SK-N-MC (cell line): ENCODE measurements around the gene PLXNA2.

Source experiments
- DNase-seq: peaks from one replicate; pipeline ENCODE4 v3.0.0-alpha.2; 2011; ENCODE audit warnings: low read depth, low spot score
- H3K27ac ChIP-seq: fragments of 200-600 bp; sonication (generic); 2 replicates; pipeline ENCODE4 v1.5.1; 2016; ENCODE audit warnings: mixed run types
- H3K36me3 ChIP-seq: fragments of 200-600 bp; sonication (generic); 2 replicates; pipeline ENCODE4 v1.6.1; 2017; ENCODE audit warnings: antibody characterized with exemption, low read length, mixed read lengths; ENCODE audit not compliant: insufficient read depth
- H3K4me3 ChIP-seq: fragments of 200-600 bp; sonication (generic); 2 replicates; pipeline ENCODE4 v1.5.1; 2016
- H3K9ac ChIP-seq: fragments of 200-600 bp; sonication (generic); 2 replicates; pipeline ENCODE4 v1.8.0; 2017; ENCODE audit warnings: mixed run types, mixed read lengths; ENCODE audit not compliant: insufficient read length
- H3K9me3 ChIP-seq: fragments of 200-600 bp; sonication (generic); 2 replicates; pipeline ENCODE4 v1.6.1; 2017; ENCODE audit warnings: low read depth, mild to moderate bottlenecking, antibody characterized with exemption, low read length, moderate library complexity, mixed read lengths
- EZH2 ChIP-seq: fragments of 200-600 bp; sonication (generic); IDR thresholded peaks from one replicate; pipeline ENCODE4 v1.6.1; 2017; ENCODE audit warnings: antibody characterized with exemption
- FOXP2 ChIP-seq: optimal IDR thresholded peaks from 2 replicates; pipeline ENCODE3; 2011; ENCODE audit warnings: mild to moderate bottlenecking, moderate library complexity; ENCODE audit not compliant: insufficient read depth; ENCODE audit errors: extremely low read length, control extremely low read depth
- POLR2AphosphoS5 ChIP-seq: IDR thresholded peaks from 2 replicates; pipeline ENCODE4 v1.6.1; 2012; ENCODE audit warnings: mild to moderate bottlenecking, low read depth, low read length, borderline replicate concordance

The PLXNA2 gene

DNA sequence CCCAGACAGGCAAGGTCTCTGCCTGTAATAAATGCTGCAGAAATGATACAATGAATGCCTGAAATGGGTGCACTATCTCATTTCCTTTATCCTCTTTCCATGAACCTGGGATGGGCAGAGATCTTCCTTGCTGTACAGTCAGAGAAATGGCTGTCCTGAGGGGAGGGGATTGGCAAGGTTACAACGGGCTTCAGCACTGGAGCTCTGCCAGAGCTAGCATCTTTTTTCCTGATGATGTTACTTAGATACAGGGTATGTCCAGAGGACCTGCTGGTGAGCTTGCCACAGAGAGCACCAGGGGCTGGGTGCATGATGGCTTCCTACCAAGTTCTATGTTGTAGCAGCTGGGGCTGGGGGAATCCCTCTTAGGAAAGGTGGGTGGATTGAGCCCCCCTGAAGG is 115.1 kb downstream of the PLXNA2 start:
- Histone ChIP-seq H3K4me3 (no peak overlapping the region), H3K27ac (no peak overlapping the region), H3K36me3 (no peaks in the 10 kb centered on the region), H3K9ac (no peak overlapping the region), H3K9me3 (no peaks in the 10 kb centered on the region)
- no peak for TF ChIP-seq POLR2AphosphoS5
- no peak for TF ChIP-seq FOXP2
- no peak for TF ChIP-seq EZH2
- DNase-seq: no peak

DNA sequence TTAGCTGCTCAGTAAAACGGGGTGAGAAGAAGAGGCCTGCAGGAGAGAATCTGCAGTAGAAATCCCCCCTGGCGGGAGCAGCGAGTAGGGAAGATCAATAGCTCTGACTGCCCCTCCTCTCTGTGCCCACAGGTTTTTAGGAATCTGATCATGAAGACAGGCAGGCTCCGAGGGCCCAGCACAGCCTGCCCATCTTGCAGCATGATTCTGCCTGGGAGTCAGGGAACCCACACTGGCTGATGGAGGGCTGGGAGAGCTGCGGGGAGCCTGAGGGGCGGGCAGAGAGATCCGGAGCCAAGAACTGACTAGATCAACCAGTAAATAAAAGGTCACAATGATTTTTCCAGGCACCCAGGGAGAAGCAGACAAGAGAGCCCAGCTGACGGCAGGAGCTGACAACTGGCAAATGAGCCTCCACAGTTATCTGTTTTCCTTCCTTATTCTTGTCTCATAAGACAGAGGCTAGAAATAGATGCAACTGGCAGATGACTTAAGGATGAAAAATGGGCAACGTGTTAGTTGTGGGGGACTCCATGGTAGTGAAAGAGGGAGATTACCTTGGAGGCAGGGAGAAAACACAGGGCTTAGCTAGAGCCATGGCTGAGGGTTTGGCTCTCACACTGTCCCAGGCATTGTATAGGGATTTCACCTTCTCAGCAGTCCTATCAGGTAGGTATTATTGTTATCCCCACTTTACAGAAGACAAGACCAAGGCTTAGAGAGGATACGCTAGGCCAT is 116.2 kb downstream of the PLXNA2 start:
- Histone ChIP-seq H3K36me3 (no peaks in the 10 kb centered on the region), H3K9me3 (no peaks in the 10 kb centered on the region), H3K4me3 (no peak overlapping the region), H3K9ac (no peak overlapping the region), H3K27ac (no peak overlapping the region)
- DNase-seq: no peak
- no peak for TF ChIP-seq POLR2AphosphoS5
- no peak for TF ChIP-seq EZH2
- no peak for TF ChIP-seq FOXP2

DNA sequence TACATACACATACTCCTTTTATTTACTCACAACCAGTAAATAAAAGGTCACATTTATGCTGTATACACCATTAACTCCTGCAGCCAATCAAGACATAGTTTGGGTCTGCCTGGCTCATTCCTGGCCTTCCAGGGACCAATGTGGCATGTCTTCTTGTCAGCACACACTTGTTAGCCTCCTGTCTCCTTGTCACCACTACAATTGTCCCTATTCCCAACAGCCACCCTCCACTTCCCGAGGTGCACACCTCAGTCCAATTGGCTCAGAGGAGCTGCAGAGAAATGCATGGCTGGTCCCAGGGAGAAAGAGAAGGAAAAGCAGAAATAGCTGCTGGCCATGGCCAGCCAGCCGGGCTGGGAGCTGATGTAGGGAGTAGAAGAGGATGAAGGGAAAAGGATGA is 116.9 kb downstream of the PLXNA2 start:
- no peak for TF ChIP-seq POLR2AphosphoS5
- TF ChIP-seq FOXP2: no peak
- TF ChIP-seq EZH2: no peak
- Histone ChIP-seq H3K36me3 (no peaks in the 10 kb centered on the region), H3K4me3 (no peak overlapping the region), H3K27ac (no peak overlapping the region), H3K9ac (no peak overlapping the region), H3K9me3 (no peaks in the 10 kb centered on the region)
- DNase-seq: no peak

DNA sequence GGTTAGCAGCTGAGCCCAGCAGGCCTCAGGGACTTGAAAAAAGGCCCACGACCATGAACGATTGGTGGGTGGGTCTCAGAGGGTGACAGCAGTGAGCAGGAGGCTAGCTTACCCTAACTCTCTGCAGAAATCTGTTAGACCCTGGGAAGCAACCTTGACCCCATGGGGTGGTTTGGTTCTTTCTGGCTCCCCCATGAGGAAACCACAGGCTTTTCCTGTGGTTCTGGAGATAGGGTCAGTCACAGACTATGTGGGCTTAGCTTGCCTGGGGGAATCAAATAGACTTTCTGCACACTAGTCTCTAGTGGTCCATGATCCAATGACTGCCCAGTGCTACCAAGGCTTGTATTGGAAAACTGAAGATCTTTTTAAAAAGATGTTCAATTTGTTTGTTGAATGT is 118.1 kb downstream of the PLXNA2 start:
- TF ChIP-seq FOXP2 (no peak), POLR2AphosphoS5 (no peak), EZH2 (no peak)
- Histone ChIP-seq H3K9me3 (no peaks in the 10 kb centered on the region), H3K9ac (no peak overlapping the region), H3K36me3 (no peaks in the 10 kb centered on the region), H3K4me3 (no peak overlapping the region), H3K27ac (no peak overlapping the region)
- DNase-seq: no peak

DNA sequence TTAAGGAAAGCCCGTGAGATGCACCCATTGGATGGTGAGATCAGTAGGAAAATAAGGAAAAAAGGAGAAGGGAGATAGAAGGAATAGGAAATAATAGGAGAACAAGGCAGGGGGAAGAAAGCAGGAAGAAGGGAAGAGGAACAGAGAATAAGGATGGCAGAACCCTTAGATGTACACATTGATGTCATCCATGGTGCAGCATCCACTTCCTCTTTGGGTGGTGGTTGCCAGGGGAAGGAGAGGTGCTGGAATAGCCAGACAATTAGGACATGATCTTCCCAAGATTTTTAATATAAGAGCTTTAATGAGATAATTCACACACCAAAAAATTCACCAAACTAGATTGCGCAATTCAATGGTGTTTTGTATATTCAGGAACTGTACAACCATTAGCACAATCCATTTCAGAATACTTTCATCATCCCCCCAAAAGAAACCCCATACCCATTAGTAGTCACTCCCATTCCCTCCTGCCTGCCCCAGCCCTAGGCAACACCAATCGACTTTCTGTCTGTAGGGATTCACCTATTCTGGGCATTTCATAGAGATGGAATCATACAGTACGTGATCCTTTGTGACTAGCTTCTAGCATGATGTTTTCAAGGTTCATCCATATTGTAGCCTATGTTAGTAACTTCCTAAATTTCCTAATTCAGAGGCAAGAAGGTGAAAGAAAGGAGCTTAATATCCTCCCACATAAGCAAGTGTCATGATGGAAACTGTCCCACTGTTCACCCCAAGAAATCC is 121.4 kb downstream of the PLXNA2 start:
- H3K9ac ChIP-seq: no peak overlapping the region
- TF ChIP-seq POLR2AphosphoS5 (no peak), EZH2 (no peak)
- no peaks in the 10 kb centered on the region for H3K9me3 ChIP-seq
- no peaks in the 10 kb centered on the region for H3K36me3 ChIP-seq
- DNase-seq: no peak
- no peak overlapping the region for H3K27ac ChIP-seq
- H3K4me3 ChIP-seq: no peak overlapping the region

DNA sequence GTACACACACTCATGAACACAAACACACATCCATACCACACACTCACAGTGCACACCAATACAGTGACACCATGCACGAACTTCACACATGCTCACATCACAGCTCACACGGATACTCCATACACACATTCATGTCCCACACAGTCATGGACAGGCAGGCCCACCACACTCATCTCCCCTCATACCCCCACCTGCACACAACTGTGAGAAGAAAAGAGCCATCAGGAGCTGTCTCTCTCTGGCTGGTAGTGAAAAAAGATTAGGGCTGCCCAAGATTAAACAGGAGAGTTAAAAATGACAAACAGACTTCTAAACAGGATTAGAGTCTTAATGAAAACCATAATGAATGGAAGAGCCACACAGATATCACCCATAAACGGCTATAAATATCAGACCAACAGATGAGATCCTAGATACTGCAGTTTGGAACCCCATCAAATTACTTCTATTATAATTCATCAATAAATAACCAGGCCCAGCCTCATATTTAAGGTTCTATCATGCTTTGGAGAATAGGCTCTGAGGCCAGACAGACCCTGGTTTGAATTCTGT is 122.3 kb downstream of the PLXNA2 start:
- Histone ChIP-seq H3K36me3 (no peaks in the 10 kb centered on the region), H3K27ac (no peak overlapping the region), H3K9me3 (no peaks in the 10 kb centered on the region), H3K9ac (no peak overlapping the region), H3K4me3 (no peak overlapping the region)
- no peak for TF ChIP-seq EZH2
- no peak for TF ChIP-seq POLR2AphosphoS5
- TF ChIP-seq FOXP2: no peak
- DNase-seq: no peak

DNA sequence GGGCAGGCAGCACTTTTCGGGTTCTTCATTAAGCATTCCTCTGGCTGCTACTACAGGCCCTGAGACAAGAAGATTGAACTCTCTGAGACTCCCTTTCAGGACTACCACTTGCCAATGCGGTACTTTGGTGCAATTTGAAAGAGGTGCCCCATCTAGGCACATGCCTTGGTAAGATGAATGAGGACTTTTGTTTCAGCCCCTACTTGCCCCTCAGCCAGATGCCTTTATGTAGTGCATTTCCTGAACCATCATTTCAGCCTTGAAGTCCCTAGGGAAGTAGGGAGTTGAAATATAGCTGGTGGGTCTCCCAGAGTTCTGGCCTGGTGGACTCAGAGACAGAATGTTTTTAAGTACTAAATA is 123.8 kb downstream of the PLXNA2 start:
- no peak overlapping the region for H3K4me3 ChIP-seq
- no peak for DNase-seq
- no peaks in the 10 kb centered on the region for H3K36me3 ChIP-seq
- no peak overlapping the region for H3K27ac ChIP-seq
- H3K9ac ChIP-seq: no peak overlapping the region
- no peaks in the 10 kb centered on the region for H3K9me3 ChIP-seq
- TF ChIP-seq EZH2: no peak
- TF ChIP-seq FOXP2: no peak

DNA sequence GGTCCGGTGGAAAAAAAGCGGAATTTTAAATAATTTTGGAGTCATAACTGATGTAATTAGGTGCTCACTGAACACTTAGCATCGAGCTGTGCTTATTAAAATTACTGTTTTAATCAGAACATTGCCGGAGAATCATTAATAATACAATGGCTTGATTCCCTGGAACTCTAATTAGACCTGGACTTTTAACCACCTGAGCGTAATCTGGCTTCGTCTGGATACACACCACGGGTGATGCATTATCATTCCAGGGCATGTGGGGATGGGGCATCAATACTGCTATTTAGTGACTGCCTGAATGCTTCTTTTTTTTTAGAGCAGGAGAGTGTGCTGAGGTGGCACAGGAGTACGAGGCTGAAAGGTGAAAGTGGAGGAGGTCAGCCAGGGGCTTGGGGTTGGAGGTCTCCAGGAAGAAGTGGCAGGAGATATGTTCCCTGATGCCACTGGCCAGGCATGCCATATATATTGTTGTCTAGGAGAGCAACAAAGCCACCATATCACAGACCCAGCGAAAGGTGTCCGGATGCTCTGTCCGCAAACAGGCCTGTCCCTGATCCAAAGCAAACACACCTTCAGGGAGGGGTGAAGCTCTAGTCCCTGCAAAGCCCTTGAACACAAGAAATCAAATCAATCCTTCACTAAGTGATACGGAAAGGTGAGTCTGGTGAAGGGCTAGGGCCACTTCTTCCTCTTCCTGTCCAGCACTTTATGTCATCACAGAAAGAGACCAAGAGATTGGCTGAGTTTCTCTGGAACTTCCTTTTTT is 125.2 kb downstream of the PLXNA2 start:
- no peak overlapping the region for H3K4me3 ChIP-seq
- no peaks in the 10 kb centered on the region for H3K36me3 ChIP-seq
- H3K27ac ChIP-seq: no peak overlapping the region
- TF ChIP-seq FOXP2: no peak
- TF ChIP-seq POLR2AphosphoS5: no peak
- no peak for TF ChIP-seq EZH2
- H3K9ac ChIP-seq: no peak overlapping the region
- H3K9me3 ChIP-seq: no peaks in the 10 kb centered on the region
- DNase-seq: no peak
